Measurements from ENCODE around the gene C4orf54.

Gene C4orf54

DNA sequence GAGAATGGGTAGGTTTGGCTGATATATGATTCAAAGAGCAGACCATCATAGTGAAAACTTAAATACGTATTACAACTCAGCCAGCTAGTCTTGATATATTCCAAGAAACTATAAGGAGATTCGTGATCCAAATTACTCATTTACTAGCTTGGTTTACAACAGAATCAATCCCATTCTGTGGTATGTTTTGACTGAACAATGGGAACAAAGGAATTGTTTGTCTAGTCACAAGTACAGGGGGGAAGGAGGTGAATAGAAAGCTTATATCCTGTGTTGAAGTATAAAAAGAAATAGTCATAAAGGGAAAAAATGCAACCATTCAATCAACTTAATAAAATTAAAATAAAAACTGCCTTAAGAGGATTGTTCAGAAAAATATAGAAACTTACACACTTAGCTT lies 17.0 kb downstream of the C4orf54 start:
- Histone ChIP-seq H3K4me2 (ENCODE audit: low read depth, low read length, poor library complexity, severe bottlenecking) (no peak overlapping the region), H2AFZ (ENCODE audit: low read depth, low read length, severe bottlenecking) (no peak overlapping the region), H3K79me2 (ENCODE audit: insufficient read depth, low read length) (no peaks in the 10 kb centered on the region), H3K9ac (ENCODE audit: low read length) (no peak overlapping the region), H3K9me2 (replicated peaks; ENCODE audit: insufficient read depth, low read length) (no peaks in the 10 kb centered on the region), H3K9me3 (ENCODE audit: insufficient read depth, low read length) (no peaks in the 10 kb centered on the region), H3F3A (ENCODE audit: insufficient read depth) (no peaks in the 10 kb centered on the region), H3K27ac (ENCODE audit: low read depth, low read length) (no peak overlapping the region), H3K36me3 (ENCODE audit: low read length) (no peaks in the 10 kb centered on the region), H3K27me3 (ENCODE audit: low read length) (no peaks in the 10 kb centered on the region), H3K4me3 (ENCODE audit: insufficient read depth, low read length, poor library complexity, severe bottlenecking) (no peak overlapping the region), H4K20me1 (ENCODE audit: low read depth, low read length) (no peaks in the 10 kb centered on the region)
- no peak for TF ChIP-seq EZH2phosphoT487 (conservative IDR thresholded peaks at IDR 0.05; ENCODE audit: low read length)
- TF ChIP-seq, protein P1, sequence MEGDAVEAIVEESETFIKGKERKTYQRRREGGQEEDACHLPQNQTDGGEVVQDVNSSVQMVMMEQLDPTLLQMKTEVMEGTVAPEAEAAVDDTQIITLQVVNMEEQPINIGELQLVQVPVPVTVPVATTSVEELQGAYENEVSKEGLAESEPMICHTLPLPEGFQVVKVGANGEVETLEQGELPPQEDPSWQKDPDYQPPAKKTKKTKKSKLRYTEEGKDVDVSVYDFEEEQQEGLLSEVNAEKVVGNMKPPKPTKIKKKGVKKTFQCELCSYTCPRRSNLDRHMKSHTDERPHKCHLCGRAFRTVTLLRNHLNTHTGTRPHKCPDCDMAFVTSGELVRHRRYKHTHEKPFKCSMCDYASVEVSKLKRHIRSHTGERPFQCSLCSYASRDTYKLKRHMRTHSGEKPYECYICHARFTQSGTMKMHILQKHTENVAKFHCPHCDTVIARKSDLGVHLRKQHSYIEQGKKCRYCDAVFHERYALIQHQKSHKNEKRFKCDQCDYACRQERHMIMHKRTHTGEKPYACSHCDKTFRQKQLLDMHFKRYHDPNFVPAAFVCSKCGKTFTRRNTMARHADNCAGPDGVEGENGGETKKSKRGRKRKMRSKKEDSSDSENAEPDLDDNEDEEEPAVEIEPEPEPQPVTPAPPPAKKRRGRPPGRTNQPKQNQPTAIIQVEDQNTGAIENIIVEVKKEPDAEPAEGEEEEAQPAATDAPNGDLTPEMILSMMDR (IDR thresholded peaks at IDR 0.05; ENCODE audit: insufficient read depth, low read length, poor library complexity, severe bottlenecking): no peak

DNA sequence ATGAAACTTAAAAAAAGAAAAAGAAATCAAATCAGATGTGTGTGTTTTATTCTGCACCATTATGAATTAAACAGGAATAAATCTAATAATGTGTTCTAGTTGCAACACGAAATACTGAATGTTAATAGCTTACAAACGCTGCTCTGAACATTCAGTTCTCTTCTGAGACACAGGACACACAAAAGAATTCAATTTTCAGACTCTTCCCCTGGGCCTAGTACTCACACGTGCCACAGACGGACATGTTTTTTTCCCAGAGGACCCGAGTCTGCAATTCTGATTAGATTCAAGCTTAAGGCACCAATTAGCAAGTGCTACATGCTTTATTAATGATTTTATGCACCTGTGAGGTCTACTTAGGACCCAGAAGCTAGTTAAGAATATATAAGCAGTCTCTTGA lies 20.5 kb downstream of the C4orf54 start:
- no peak overlapping the region for H3K4me3 ChIP-seq (ENCODE audit: insufficient read depth, low read length, poor library complexity, severe bottlenecking)
- H3K36me3 ChIP-seq (ENCODE audit: low read length): no peaks in the 10 kb centered on the region
- no peaks in the 10 kb centered on the region for H3K79me2 ChIP-seq (ENCODE audit: insufficient read depth, low read length)
- H3F3A ChIP-seq (ENCODE audit: insufficient read depth): no peaks in the 10 kb centered on the region
- no peak overlapping the region for H3K9ac ChIP-seq (ENCODE audit: low read length)
- no peaks in the 10 kb centered on the region for H4K20me1 ChIP-seq (ENCODE audit: low read depth, low read length)
- H3K9me2 ChIP-seq (replicated peaks; ENCODE audit: insufficient read depth, low read length): no peaks in the 10 kb centered on the region
- no peak overlapping the region for H3K4me2 ChIP-seq (ENCODE audit: low read depth, low read length, poor library complexity, severe bottlenecking)
- no peaks in the 10 kb centered on the region for H3K9me3 ChIP-seq (ENCODE audit: insufficient read depth, low read length)
- no peak overlapping the region for H3K27ac ChIP-seq (ENCODE audit: low read depth, low read length)
- no peaks in the 10 kb centered on the region for H3K27me3 ChIP-seq (ENCODE audit: low read length)
- H2AFZ ChIP-seq (ENCODE audit: low read depth, low read length, severe bottlenecking): no peak overlapping the region
- TF ChIP-seq, protein P1 (IDR thresholded peaks at IDR 0.05; ENCODE audit: insufficient read depth, low read length, poor library complexity, severe bottlenecking): no peak
- TF ChIP-seq EZH2phosphoT487 (conservative IDR thresholded peaks at IDR 0.05; ENCODE audit: low read length): no peak

DNA sequence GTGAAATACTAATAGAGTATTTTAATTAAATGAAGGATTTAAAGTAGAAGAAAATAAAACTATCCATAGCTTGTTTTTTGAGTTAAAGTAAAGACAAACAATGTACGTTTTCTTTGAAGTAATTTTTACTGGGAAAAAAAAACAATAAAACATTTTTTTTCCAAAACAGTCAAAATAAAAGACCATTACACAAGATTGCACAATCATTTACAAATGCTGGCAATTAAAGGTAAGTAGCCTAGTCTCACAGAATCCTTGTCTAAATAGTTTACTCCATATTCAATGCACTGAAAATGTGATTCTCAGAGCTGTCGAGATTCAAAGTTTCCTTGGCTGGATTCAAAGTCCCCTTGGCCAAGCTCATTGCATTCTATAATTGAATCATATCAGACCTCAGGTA lies 21.2 kb downstream of the C4orf54 start:
- Histone ChIP-seq H3K9ac (ENCODE audit: low read length) (no peak overlapping the region), H4K20me1 (ENCODE audit: low read depth, low read length) (no peaks in the 10 kb centered on the region), H3K4me2 (ENCODE audit: low read depth, low read length, poor library complexity, severe bottlenecking) (no peak overlapping the region), H3K9me3 (ENCODE audit: insufficient read depth, low read length) (no peaks in the 10 kb centered on the region), H3K79me2 (ENCODE audit: insufficient read depth, low read length) (no peaks in the 10 kb centered on the region), H3K9me2 (replicated peaks; ENCODE audit: insufficient read depth, low read length) (no peaks in the 10 kb centered on the region), H3K27me3 (ENCODE audit: low read length) (no peaks in the 10 kb centered on the region), H3K4me3 (ENCODE audit: insufficient read depth, low read length, poor library complexity, severe bottlenecking) (no peak overlapping the region), H3K36me3 (ENCODE audit: low read length) (no peaks in the 10 kb centered on the region), H2AFZ (ENCODE audit: low read depth, low read length, severe bottlenecking) (no peak overlapping the region), H3K27ac (ENCODE audit: low read depth, low read length) (no peak overlapping the region), H3F3A (ENCODE audit: insufficient read depth) (no peaks in the 10 kb centered on the region)
- TF ChIP-seq, protein P1 (IDR thresholded peaks at IDR 0.05; ENCODE audit: insufficient read depth, low read length, poor library complexity, severe bottlenecking): no peak
- no peak for TF ChIP-seq EZH2phosphoT487 (conservative IDR thresholded peaks at IDR 0.05; ENCODE audit: low read length)
